ENCODE results near the gene NFATC2. TPM values are rescaled to one million over a fixed set of nuclear protein-coding genes. Genes with fewer than 3 reads are reported as not detected.

Gene NFATC2
- total and polyA plus RNA-seq, 12 donors: 0.43 to 5.7 (median 3.3) TPM

- intact Hi-C loops (cut with DNase I): loop anchor here in 3 of 10 donors (5.0 to 10.0 kb wide), 3 partner anchors 69 to 101 kb away; no protein-coding TSS in a partner anchor
- TF ChIP-seq CTCF (IDR thresholded peaks at IDR 0.05): no peak
- DNase-seq (no peak), ATAC-seq (no peak)
- Histone ChIP-seq H3K4me1 (peaks cover 9 to 64% (median 34%) of the 10 kb centered on the region in 9 donors), H3K27me3 (peaks cover 0 to 11% (median 0%) of the 10 kb centered on the region in 7 donors), H3K9me3 (no peaks in the 10 kb centered on the region), H3K27ac (no peak overlapping the region), H3K4me3 (no peak overlapping the region), H3K36me3 (no peaks in the 10 kb centered on the region)
- 70 to 71% methylated on average over 10 of the region's 10 CpGs for WGBS, 2 donors
These were observed 49.1 kb downstream of the NFATC2 start for GRCh38 chr20:51493346-51493791.

GRCh38 chr20:51492167-51493092, 50.1 kb downstream of the NFATC2 start:
- 7 to 10% methylated on average over 47 of the region's 47 CpGs for WGBS, 2 donors
- peaks cover 9 to 56% (median 25%) of the 10 kb centered on the region in 9 donors for H3K4me1 ChIP-seq
- H3K27ac ChIP-seq: peak overlapping the region in 8 of 10 donors; percentile 1 to 55 (median 40)
- intact Hi-C loops (cut with DNase I): loop anchor here in 4 of 10 donors (1.0 to 10.0 kb wide), 4 partner anchors 70 to 103 kb away; no protein-coding TSS in a partner anchor
- peaks cover 0 to 11% (median 0%) of the 10 kb centered on the region in 7 donors for H3K27me3 ChIP-seq
- peak overlapping the region in 9 of 10 donors; percentile 23 to 50 (median 39) for H3K4me3 ChIP-seq
- H3K36me3 ChIP-seq: no peaks in the 10 kb centered on the region
- no peaks in the 10 kb centered on the region for H3K9me3 ChIP-seq
- ATAC-seq (peak; percentile 67 to 92 (median 86)), DNase-seq (peak; percentile 68 to 82)
- no peak for TF ChIP-seq CTCF (IDR thresholded peaks at IDR 0.05)

DNA sequence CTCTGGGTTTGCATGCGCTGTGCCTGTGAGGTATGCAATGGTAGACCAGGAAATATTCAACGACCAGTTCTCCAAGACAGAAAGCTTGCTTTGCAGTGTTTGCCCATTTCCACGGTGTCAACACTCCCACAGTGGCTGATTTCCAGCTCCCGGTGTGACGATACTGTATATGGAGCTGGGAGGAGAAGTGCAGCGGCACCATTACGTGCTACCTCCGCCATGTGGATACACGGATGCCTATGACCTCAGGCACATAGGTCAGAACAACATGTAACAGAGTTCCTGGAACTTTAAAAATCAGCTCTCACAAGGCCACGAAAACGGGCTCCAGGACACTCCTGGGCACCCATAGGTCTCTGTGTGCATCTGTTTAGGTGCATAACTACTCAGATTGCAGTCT, 51.1 kb downstream of the NFATC2 start:
- H3K9me3 ChIP-seq: no peaks in the 10 kb centered on the region
- TF ChIP-seq CTCF (IDR thresholded peaks at IDR 0.05): no peak
- intact Hi-C loops (cut with DNase I): loop anchor here in 3 of 10 donors (5.0 to 10.0 kb wide), 3 partner anchors 71 to 99 kb away; no protein-coding TSS in a partner anchor
- H3K27me3 ChIP-seq: peaks cover 0 to 11% (median 0%) of the 10 kb centered on the region in 7 donors
- peak in 1 of 8 donors; percentile 2 for ATAC-seq
- H3K4me3 ChIP-seq: no peak overlapping the region
- peaks cover 9 to 47% (median 20%) of the 10 kb centered on the region in 9 donors for H3K4me1 ChIP-seq
- 80 to 82% methylated on average over 11 of the region's 11 CpGs for WGBS, 2 donors
- no peaks in the 10 kb centered on the region for H3K36me3 ChIP-seq
- DNase-seq: no peak
- H3K27ac ChIP-seq: no peak overlapping the region

GRCh38 chr20:51490635-51491034, 51.9 kb downstream of the NFATC2 start:
- Histone ChIP-seq H3K4me1 (peaks cover 9 to 41% (median 20%) of the 10 kb centered on the region in 9 donors), H3K4me3 (no peak overlapping the region), H3K27me3 (peaks cover 0 to 11% (median 0%) of the 10 kb centered on the region in 7 donors), H3K9me3 (no peaks in the 10 kb centered on the region), H3K27ac (no peak overlapping the region), H3K36me3 (no peaks in the 10 kb centered on the region)
- WGBS, 2 donors: 92 to 93% methylated on average over 2 of the region's 2 CpGs
- intact Hi-C loops (cut with DNase I): loop anchor here in 3 of 10 donors (5.0 to 10.0 kb wide), 3 partner anchors 72 to 98 kb away; no protein-coding TSS in a partner anchor
- DNase-seq: no peak
- no peak for TF ChIP-seq CTCF (IDR thresholded peaks at IDR 0.05)
- ATAC-seq: no peak

Measured in heart right ventricle (tissue), 16 donors.